Right hindlimb (tissue), 1 donor: ENCODE data around the gene RNF112.

Experiments used
- DNase-seq: peaks from one replicate; pipeline ENCODE4 v3.0.0-alpha.2; 2018

RNF112 gene

DNA sequence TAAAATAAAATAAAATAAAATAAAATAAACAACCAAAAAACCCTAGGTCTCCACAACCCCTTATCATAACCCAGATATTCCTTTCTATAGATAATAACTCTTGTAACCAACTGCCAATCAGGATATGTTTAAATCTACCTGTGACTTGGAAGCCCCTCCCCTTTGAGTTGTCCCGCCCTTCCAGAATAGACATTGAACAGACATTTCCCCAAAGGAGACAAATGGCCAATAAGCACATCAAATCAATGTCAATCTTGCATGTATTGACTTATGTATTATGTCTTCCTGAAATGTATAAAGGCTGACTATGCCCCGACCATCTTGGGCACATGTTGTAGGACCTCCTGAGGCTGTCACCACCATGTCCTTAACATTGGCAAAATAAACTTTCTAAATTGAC is 34.2 kb upstream of the RNF112 start:
- no peak for DNase-seq

DNA sequence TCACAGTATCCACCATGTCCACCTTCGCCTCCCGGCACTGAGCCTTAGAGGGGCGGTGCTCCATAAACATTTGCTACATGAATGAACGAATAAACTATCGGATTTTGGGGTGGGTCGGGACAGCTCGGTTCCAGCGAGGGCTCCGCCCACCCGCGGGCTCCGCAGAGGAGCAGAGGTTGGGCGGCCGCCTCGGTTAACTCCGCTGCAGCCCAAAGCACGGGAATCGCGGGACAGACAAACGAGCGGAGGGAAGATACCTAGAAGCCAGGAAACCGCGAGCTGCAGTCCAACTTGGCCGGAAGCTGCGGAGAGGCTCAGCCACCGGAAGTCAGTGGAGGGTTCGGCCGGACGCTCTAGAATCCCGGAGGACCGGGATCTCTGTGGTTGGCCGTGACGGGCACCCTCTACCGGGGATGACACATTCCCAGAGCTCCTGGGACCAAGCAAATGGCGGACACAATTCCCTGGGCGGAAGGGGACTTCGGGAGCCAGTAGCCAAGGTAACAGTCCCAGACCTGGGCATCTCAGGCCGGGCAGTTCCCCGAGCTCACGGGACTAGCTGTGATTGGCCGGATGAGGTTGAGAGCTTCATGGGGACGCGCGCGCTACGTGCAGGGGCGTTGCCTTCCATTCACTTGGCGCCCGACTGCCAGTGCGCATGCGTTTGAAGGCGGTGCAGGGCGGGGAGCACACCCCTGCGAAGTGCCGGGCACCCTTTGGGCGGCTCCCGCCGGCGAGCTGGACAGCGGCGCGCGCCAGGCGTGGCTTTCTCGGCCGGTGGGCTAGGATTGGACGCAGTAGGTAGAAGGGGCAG is 33.2 kb upstream of the RNF112 start:
- DNase-seq: peak; percentile 100

DNA sequence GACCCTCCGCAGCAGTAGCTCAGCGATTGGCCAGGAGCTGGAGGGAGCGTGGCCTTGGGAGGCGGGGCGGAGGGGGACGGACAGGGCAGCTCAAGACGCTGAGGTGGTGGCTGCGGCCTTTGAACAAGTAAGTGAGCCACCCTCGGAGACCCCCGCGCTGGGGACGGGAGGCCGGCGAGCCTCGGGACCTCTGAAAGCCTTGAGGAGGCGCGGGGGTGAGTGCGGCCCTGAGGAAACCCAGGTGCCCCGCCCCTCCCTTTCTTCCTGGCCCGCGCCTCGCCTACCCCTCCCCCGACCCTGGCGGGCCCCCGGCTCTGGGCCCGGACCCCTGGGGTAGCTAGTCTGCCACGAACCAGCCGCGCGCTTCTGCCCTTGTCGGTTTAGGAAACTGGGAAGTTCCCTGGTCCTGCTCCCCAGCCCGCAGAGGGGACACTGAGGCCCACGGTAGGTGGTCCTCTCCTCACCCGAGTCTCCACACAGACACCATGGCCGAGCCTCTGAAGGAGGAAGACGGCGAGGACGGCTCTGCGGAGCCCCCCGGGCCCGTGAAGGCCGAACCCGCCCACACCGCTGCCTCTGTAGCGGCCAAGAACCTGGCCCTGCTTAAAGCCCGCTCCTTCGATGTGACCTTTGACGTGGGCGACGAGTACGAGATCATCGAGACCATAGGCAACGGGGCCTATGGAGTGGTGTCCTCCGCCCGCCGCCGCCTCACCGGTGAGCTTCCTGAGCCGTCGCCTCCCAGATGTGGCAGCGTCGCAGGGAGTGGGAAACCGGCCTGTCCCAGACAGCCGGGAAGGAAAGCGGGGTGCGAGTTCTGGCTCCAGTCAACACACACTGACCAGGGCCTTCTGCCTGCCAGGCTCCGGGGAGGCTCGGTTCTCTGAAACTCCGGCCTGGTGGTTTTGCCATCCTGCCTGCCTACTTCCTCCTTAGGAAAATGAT is 32.3 kb upstream of the RNF112 start, which contains the start of gene MAPK7:
TSS of gene MAPK7 (plus strand) at position 83 of the 945 bp plus-strand sequence. CDS start at position 486, 403 bp downstream.
- DNase-seq: peak; percentile 38

DNA sequence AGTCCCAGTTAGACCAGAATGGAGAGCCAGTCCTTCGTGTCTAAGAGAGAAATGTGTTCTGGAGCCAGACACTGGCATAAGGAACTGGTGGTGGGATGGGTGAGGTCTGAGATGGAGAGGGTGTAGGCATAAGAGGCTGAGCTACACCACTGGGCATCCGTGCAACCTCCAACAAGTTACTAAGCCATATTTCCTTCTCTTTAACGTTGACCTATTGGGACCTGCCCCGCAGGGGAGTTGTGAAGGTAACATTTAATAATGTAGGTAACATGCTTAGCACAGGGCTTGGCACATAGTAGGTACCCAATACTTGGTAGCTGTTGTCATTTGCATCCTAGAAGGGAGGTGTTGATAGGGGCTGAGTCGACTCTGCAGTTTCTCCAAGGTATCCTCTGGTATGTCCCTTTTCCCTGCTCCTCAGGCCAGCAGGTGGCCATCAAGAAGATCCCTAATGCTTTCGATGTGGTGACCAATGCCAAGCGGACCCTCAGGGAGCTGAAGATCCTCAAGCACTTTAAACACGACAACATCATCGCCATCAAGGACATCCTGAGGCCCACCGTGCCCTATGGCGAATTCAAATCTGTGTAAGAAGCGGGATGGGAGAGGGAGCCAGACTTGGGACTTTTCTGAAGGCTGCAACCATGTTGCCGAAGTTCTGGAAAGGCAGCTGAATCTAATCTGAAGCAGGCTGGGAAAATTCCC is 31.5 kb upstream of the RNF112 start:
- peak; percentile 18 for DNase-seq

DNA sequence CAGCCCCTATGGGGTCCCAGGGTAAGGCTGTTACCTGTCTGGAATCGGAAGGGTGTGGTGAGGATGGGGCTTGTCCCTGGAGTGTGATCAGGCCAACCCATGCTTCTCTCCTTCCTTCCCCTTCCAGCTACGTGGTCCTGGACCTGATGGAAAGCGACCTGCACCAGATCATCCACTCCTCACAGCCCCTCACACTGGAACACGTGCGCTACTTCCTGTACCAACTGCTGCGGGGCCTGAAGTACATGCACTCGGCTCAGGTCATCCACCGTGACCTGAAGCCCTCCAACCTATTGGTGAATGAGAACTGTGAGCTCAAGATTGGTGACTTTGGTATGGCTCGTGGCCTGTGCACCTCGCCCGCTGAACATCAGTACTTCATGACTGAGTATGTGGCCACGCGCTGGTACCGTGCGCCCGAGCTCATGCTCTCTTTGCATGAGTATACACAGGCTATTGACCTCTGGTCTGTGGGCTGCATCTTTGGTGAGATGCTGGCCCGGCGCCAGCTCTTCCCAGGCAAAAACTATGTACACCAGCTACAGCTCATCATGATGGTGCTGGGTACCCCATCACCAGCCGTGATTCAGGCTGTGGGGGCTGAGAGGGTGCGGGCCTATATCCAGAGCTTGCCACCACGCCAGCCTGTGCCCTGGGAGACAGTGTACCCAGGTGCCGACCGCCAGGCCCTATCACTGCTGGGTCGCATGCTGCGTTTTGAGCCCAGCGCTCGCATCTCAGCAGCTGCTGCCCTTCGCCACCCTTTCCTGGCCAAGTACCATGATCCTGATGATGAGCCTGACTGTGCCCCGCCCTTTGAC is 30.3 kb upstream of the RNF112 start:
- DNase-seq: peak; percentile 33

DNA sequence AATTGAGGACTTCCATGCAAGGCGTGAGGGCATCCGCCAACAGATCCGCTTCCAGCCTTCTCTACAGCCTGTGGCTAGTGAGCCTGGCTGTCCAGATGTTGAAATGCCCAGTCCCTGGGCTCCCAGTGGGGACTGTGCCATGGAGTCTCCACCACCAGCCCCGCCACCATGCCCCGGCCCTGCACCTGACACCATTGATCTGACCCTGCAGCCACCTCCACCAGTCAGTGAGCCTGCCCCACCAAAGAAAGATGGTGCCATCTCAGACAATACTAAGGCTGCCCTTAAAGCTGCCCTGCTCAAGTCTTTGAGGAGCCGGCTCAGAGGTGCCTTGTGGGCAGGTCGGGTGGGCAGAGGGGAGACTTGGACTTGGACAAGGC is 29.7 kb upstream of the RNF112 start:
- peak; percentile 18 for DNase-seq

DNA sequence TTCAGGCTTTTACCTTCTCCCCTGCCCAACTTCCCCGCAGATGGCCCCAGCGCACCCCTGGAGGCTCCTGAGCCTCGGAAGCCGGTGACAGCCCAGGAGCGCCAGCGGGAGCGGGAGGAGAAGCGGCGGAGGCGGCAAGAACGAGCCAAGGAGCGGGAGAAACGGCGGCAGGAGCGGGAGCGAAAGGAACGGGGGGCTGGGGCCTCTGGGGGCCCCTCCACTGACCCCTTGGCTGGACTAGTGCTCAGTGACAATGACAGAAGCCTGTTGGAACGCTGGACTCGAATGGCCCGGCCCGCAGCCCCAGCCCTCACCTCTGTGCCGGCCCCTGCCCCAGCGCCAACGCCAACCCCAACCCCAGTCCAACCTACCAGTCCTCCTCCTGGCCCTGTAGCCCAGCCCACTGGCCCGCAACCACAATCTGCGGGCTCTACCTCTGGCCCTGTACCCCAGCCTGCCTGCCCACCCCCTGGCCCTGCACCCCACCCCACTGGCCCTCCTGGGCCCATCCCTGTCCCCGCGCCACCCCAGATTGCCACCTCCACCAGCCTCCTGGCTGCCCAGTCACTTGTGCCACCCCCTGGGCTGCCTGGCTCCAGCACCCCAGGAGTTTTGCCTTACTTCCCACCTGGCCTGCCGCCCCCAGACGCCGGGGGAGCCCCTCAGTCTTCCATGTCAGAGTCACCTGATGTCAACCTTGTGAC is 29.1 kb upstream of the RNF112 start:
- peak; percentile 24 for DNase-seq

DNA sequence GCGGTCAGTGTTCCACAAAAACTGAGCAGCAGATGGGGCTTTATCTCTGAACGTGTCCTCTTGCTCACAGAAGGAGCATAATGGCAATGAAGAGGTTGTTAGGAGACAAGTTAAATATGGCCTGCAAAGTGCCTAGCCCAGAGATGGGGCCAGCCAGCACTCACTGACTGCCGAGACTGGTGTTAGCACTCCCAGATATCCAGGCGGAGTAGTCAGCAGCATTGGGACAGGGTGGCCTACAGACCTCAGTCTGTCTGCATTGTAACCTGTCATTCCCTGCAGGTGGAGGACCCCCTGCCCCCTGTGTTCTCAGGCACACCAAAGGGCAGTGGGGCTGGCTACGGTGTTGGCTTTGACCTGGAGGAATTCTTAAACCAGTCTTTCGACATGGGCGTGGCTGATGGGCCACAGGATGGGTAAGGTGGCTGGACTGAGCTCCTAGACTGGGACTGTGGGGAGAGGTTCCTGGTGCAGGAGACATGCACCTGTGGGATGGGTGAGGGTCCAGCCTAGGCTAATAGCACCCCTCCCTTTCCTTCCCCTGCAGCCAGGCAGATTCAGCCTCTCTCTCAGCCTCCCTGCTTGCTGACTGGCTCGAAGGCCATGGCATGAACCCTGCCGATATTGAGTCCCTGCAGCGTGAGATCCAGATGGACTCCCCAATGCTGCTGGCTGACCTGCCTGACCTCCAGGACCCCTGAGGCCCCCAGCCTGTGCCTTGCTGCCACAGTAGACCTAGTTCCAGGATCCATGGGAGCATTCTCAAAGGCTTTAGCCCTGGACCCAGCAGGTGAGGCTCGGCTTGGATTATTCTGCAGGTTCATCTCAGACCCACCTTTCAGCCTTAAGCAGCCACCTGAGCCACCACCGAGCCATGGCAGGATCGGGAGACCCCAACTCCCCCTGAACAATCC is 28.2 kb upstream of the RNF112 start:
- peak; percentile 19 for DNase-seq

DNA sequence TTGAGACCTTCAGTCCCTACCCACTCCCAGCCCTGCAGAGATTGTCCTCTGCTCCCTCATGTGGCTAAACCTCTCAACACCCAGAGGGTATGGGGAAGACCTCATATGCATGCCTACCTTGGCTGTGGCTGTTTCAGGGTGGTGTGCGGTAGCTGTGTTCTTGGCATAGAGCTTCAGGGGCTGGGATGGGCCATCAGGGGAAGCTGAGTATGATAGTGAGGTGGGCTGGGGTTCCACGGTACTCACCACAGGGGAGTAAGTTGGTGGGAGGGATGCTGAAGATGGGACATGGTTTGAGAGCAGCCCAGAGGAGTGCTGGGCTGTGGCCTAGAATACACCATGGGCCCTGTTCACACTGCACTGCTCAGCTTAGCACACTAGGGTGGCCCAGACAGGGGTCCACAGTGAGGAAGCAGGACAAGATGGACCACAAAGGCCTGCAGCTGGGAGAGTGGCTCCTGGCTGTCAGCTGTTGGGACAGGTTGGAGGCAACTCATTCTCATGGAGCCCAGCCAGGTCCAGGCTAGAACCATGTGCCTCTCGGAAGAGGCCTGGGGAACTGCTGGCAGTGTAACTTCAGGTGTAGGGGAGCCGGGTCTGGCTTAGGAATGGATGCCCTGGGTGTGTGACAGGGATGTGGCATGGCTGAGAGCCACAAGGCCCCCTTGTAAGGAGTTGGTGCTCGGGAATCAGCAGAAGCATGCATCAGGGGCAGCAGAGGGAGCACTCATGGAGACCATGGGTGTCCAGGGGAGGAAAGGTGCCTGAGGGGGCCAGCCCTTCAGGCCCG is 27.2 kb upstream of the RNF112 start:
- DNase-seq: peak; percentile 57

DNA sequence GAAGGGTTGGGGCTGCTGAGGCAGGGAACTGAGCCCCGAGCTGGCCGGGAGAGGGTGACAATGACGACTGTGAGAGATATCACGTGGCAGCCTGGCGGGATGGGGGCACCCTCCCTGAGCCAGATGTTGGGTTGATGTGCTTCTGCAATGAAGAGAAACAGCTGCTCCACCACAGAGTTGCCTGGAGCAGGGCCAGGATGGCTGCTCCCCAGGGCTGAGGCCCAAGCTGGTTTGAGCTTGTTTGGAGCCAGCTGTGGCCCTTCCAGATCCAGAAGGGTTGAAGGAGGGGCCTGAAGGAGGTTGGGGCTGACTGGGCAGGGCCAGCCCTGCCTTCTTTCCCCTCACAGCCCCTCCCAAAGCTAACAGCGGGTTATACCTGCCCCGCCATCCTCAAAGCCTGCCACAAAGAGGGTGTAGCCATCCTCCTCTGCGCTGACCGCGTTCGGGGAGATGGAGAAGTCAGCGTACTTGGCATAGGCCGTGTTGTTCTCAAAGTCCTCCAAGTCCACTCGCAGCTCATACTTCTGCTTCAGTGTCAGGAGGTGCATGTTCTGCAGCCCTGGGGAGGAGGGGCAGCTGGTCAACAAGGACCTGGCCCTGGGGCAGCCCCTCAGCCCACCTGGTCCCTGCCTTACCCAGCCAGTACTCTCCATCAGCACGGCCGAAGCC is 26.2 kb upstream of the RNF112 start:
- DNase-seq: peak; percentile 95

DNA sequence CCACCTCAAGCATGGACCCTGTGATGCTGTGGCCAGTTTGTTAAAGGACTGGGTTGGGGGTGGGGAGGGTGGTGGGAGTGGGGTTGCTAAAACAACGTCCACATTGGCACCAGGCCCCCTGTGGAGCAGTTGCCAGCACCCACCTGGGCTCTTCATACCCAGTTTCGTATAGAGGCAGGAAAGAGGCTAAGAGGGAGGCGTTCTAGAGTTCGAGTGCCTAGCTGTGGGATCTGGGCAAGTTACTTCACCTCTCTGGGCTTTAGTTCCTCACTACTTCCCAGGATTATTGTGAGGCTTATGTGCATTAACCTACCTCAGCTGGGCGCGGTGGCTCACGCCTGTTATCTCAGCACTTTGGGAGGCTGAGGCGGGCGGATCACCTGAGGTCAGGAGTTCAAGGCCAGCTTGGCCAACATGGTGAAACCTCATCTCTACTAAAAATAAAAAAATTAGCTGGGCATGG is 25.5 kb upstream of the RNF112 start:
- no peak for DNase-seq

DNA sequence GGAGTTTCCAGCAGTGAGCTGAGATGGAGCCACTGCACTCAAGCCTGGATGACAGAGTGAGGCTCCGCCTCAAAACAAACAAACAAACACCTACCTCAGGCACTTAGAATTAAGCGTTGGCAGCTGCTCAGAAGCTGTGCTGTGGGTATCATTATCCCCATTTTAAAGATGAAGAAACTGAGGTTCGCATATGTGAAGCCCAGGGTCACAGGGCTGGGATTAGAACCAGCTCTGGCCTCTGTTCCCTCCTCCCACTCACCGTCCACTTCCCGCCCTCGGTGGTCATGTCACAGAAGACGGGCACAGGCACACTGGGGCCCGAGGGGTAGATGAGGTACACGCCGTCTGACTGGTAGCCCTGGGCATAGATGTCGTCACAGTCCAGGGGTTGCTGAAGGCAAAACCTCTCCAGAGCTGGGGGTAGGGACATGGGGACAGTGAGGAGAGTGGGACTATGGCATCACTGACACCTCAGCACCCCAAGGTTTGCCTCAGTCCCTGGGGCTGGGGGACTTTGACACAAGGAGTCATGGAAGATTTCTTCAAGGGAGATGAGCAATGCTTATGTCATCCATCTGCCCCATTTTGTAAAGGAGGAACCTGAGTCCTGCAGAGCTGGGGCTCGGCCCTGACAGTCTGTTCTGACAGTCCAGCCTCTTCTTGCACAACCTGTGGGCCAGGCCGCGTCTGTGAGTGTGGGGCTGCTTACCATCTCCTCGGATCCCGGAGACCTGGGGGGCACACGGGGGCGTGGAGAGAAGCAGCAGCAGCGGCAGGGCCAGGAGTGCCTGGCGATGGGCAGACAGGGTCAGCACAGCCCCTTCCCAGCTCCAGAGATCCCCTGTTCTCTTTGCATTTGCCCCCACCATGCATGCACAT is 24.7 kb upstream of the RNF112 start:
- DNase-seq: peak; percentile 66

DNA sequence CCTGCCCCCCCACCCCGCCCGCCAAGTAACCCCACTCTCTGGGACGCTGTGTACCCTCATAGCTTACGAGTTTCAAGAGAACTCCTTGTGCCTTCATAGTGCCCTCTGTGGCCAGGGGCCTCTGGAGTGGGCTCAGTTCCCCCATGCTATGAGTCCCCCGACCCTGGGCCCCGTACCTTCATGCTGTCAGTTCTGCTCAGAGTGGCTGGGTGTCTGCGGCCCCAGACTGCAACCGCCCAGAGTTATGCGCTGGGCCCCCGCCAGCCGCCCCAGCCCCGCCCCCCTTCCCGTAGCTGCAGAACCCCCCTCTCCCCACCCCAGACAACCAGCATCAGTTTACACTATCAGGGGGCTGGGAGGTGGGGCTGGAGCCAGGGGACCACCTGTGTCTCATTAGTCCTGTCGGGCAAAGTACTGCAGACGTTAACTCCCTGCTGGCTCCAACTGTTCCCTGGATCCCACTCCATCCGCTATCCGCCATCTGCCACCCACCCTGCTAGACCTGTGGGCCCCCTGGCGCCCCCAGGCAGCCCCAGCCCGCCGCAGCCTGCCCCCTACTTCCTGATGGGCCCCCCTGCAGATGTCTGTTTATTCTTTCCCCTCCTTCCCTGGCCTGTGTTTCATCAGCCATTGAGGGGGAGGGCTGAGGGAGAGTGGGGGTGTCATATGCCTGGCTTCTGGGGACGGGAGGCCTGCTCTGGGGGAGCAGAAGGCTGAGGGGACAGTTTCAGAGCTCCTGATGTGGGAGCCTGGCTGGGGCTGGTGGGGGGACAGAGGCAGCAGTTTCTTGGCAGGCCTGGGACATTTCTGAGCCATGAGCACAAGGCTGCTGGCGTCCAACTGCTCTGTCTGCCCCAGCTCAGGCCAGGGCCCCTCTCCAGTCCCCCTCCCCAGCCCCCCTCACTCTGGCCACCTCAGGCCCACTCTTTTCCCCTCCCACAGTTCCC is 23.8 kb upstream of the RNF112 start, which contains the start of gene MFAP4:
TSS of gene MFAP4 (minus strand) at position 217 of the 947 bp plus-strand sequence. CDS start at position 182, 35 bp downstream.
- peak; percentile 96 for DNase-seq

DNA sequence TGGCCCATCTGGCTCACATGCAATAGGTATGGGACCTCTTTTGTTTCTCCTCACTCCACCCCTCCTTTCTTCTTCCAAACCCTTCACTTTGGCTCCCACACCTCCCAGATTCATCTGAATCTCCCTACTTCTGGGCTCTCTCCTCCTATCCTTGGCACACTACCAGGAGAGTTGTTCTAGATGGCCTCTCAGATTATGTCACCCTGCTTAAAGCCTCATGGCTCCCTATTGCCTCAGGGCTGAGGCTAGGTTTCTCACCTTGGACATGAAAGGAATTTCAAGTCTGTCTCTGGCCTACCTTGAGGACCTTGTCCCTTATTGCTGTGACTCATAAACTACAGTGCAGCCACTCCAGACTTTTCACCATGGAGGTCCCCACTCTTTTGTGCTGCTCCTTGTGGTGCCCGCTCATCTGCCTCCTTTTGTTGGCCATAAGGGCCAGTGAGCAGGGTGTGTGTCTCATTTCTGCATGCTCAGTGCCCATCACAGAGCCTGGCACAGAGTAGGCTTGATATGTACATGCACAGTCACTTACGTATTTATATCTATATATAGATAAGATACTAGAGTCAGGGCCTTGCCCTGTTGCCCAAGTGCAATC is 23.0 kb upstream of the RNF112 start:
- no peak for DNase-seq

DNA sequence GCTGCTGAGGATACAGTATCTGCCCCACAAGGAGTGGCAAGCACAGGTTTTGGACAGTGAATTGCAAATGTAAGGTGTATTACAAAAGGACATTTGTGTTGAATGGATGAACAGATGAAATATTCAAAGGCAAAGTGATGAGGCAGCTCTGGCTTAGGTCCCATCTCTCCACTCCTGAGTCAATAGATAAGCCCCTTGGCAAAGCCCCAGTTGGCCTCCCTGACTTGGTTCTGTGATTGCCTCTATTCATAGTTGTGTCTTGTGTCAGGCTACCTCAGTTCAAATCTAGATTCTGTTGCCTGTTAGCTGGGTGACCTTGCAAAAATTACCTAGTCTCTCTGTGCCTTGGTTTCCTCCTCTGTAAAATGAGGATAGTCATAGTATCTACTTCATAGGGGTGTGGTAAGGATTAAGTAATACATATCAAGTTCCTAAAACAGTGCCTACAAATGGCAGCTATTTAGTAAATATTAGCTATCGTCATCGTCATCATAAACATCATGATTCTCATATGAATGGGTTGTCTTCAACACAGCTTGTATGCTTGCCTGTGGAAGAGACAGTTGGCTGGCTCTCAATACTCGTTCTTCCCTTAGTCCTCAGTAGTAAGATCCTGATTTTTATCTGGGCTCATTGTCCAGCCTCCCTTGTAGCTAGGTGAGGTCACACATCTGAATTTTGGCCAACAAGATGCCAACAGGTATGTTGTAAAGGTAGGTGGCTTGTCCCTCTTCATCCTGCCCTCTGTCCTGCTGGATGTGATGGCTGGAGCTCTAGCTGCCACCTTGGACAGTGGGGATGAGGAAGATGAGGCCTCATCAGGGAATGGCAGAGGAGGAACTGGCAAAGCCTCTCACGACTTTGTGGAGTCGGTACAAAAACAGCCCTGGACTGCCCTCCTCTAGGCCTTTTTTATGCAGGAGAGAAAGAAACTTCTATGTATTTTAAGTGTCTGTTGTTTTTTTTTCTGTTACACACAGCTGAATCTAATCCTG is 21.9 kb upstream of the RNF112 start:
- DNase-seq: no peak
